HG03521 (cell line): ENCODE measurements around the gene ANKMY1.

Source experiments
- ATAC-seq: cut with Tn5 transposase; IDR thresholded peaks from one replicate; pipeline ENCODE4 v1.9.1; 2021; ENCODE audit warnings: mild to moderate bottlenecking, moderate library complexity; ENCODE audit not compliant: unreplicated experiment

Gene ANKMY1

DNA sequence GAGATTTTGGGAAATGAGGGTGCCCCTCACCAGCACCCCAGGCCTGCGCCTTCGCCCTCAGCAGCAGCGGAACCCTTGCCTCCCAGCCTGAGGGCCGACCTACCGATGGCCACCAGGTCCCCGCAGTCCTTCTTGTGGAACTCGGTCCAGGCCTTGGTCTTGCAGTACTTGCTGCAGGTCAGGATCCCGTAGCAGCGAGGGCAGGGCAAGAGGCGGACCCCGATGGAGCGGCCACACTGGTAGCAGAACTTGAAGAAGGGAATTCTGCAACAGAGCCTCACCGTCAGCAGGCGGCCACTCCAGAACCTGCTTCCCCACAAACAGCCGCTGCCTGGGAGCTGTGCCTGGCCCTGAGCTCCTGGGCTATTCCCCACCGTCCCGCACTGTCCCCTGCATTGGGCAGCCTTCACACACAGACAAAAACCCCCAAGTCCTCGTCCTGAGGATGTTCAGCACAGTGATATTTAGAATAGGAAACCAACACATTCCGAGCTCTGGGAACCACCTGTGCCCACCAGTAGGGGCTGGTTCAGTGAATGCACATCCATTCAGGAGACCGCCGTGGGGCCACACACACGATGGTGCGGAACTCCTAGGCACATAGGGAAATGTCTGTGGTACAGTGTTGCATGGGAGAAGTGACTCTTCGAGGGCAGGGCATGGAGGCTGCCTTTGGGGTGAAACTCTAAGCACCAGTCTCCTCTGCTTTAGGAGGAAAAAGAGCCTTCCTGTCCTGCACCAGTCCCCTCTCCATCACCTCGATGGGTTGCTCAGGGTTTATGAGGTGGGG, 76.8 kb downstream of the ANKMY1 start:
- ATAC-seq = no peak

DNA sequence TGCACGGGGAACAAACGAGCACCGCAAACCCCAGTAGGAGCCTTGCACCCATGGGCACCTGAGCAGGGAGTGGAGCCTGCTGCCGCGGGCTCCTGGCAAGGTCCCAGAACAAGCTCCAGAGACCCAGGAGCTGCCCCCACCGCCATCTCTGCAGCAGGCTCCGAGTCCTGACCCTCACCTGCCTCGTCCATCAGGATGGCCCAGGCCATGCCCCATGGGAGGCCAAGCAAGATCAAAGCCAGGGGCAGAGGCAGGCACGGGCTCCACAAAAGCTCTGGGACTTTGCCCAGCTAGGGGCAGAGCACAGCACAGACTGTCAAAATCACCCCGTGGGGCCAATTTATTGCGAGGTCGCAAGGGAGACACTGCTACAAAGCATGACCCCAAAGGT, 78.7 kb downstream of the ANKMY1 start:
- ATAC-seq = no peak

DNA sequence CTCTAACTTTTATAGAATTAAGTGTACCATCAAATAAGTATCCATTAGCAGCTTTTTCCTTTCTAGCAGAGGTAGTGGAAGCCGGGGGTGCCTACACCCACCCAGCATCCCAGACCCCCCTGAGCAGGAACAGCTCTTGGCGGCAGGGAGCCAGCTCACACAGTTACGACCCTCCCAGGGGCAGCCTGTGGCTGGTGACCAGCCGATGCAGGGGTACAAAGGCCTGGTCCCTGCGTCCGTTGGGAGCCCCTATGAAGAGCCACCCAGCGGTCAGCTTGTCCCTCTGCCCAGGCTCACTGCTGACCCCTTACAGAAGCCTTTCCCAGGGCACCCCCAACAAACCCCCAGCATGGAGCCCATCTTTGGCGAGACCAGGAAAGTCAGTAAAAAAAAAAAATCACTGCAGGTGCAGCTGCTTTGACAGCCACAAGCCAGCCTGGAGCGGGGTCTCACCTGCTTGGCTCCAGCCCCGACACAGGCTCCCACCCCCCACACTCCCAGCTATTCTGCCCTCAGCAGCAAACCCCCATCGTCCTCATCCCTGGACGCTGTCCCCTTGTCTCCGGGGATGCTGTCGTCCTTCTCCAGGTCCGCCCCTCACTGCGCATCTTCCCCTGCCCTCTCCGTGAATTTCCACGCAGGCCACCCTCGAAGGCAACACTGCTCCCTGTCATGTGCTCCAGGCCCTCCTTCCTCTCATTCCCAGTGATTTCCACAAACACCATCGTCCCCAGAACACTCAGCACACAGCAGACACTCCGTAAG, 79.3 kb downstream of the ANKMY1 start:
- no peak for ATAC-seq

DNA sequence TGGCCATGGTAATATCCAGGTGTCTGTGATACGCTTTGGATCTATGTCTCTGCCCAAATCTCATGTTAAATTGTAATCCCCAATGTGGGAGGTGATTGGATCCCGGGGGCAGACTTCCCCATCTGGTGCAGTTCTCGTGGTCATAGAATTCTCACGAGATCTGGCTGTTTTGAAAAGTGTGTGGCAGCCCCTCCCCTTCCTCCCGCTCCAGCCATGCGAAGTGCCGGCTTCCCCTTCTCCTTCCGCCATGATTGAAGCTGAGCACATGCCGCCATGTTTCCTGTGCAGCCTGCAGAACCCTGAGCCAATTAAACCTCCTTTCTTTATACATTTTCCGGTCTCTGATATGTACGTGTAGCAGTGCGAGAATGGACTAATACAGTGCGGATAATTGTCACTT, 79.9 kb downstream of the ANKMY1 start:
- no peak for ATAC-seq

DNA sequence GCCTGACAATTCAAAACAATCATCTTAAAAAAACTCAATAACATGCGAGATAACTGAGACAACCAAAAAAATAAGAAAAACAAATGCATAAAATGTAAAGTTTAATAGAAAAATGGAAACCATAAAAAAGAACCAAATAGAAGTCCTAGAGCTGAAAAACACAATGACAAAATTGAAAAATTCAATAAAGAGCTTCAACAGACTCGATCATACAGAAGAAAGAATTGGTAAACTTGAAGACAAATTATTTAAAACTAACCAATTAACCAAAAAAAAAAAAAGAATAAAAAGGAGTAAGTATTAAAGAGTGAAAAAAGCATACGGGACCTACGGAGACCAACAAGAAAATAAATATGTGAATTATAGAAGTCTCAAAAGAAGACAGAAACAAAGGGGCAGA, 84.6 kb downstream of the ANKMY1 start:
- no peak for ATAC-seq

DNA sequence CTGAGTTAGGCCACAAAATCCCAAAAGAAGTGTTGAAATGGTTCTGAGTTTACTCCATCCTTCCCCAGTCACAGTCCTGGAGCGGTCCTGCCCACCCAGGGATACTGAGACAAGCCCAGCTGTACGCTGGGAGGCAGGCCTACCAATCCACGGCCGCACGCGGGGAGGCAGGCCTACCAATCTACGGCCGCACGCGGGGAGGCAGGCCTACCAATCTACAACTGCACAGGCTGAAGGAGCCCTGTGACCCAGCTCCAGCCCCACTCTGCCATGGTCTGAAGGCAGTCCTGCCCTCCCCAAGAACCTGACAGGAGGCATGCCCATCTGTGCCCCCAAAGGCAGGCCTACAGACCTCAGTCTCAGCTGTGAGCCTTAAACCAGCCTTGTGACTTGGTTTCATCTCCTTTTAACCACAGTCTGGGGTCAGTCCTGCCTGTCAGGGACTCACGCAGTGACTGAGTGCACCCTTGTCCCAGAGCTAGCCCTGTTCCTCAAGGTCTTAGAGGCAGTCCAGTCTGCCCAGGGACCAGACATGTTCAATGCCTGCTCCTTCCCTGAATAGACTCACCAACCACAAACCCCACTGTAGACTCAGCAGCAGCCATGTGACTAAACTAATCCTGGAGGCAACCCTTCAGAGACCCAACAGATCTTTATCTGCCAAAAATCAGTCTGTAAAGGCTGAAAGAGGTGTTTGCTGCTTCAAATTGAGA, 85.6 kb downstream of the ANKMY1 start:
- ATAC-seq = no peak

DNA sequence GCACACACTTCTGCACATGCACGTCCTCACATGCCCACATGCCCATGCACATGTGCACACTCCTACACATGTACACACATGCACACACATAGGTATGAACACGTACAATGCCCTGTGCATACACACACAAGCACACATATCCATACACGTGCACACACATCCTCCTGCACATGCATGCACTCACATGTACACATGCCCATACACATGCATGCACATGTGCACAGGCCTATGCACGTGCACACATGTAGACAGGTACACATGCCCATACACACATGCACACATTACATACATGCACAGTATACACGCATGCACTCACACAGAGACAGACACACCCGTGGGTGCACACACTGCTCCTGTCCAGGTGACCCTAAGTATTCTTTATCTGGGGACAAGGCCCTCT, 88.0 kb downstream of the ANKMY1 start:
- ATAC-seq = no peak

DNA sequence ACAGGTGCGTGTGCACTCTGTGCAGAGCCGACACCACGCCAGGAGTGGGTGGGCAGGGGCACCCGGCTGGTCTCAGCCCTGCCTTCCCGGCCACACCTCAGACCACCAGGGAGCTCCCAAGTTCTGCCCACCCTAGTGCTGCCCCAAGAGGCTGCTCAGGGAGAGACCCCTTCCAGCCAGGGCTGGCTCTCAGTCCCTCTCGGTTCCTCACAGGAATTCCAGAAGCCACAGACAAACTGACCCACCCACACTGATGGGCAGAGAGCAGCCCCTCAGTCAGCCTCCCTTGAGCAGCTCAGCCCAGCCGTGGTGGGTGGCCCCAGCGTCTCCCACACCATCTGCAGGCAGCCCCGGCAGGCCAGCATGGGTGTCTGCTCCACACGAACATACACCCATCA, 88.5 kb downstream of the ANKMY1 start:
- no peak for ATAC-seq

DNA sequence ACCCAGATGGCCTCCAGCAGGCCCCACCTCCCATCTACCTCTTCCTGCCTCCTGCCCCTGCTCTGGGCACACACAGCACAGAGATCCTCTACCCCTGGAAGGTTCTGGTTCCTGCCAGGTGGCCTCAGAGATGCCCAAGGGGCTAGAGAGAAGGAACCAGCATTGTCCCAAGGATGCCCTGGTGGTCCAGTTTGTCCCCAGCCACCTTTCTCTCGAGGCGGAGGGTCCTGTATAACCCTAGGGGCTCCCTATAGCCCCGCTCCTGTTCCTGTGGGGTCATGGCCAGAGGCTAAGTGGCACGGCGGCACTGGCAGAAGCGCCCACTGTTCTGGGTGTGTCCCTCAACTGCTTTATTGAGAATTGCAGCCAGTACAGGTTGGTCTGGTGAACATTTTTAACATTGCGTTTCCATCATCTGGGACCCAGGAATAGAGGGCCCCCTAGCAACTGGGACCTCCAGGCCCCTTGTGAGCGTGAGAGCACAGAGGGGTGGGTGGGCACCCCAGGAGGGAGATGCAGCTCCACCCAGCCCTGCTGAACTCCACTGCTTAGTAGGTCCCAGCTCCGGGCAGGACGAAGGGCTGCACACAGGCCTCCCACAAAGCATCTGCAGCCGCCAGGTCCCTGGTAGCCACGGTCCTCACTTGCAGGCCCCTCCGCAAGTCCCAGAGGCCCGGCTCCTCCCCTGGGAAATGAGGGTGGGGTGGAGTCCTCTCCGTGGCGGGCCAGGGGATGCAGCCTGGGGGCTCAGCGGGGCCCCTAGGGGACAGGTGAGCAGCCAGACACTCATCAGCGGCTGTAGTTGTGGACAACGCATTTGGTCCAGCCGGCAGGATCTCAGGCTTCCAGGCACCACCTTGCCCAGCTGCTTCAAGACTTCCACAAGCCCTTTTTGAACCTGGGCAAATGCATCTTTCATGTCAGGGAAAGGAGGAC, 89.2 kb downstream of the ANKMY1 start:
- ATAC-seq = no peak

DNA sequence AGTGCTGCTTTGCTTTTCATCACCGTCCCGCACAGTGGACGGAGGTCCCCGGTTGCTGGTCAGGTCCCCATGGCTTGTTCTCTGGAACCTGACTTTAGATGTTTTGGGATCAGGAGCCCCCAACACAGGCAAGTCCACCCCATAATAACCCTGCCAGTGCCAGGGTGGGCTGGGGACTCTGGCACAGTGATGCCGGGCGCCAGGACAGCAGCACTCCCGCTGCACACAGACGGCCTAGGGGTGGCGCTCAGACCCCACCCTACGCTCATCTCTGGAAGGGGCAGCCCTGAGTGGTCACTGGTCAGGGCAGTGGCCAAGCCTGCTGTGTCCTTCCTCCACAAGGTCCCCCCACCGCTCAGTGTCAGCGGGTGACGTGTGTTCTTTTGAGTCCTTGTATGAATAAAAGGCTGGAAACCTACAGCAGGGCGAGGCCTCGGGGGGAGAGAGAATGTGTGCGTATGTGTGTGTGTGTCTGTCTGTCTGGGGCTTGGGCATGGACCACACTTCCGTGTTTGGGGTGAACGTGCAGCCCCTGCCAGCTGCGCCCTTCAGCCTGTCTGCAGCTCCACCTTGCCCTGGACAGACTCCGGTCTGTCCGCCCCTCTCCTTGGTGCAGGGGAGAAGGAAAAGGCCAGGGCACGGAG, 90.0 kb downstream of the ANKMY1 start:
- no peak for ATAC-seq

DNA sequence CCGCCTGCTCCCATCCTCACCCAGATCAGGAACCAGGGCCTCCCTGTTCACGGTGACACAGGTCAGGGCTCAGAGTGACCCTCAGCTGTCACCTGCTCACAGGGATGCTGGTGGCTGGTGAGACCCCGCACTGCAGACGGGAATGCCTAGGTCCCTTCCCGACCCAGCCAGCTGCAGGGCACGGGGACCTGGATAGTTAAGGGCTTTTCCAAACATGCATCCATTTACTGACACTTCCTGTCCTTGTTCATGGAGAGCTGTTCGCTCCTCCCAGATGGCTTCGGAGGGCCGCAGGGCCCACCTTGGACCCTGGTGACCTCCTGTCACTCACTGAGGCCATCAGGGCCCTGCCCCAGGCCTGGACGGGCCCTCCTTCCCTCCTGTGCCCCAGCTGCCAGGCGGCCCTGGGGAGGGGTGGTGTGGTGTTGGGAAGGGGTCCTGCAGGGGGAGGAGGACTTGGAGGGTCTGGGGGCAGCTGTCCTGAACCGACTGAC, 90.6 kb downstream of the ANKMY1 start:
- no peak for ATAC-seq

DNA sequence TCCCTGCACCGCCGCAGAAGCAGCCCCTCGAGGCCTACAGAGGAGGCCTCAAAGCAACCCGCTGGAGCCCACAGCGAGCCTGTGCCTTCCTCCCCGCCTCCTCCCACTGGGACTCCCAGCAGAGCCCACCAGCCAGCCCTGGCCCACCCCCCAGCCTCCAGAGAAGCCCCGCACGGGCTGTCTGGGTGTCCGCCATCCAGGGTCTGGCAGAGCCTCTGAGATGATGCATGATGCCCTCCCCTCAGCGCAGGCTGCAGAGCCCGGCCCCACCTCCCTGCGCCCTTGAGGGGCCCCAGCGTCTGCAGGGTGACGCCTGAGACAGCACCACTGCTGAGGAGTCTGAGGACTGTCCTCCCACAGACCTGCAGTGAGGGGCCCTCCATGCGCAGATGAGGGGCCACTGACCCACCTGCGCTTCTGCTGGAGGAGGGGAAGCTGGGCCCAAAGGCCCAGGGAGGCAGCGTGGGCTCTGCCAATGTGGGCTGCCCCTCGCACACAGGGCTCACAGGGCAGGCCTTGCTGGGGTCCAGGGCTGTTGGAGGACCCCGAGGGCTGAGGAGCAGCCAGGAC, 91.1 kb downstream of the ANKMY1 start:
- ATAC-seq = no peak

DNA sequence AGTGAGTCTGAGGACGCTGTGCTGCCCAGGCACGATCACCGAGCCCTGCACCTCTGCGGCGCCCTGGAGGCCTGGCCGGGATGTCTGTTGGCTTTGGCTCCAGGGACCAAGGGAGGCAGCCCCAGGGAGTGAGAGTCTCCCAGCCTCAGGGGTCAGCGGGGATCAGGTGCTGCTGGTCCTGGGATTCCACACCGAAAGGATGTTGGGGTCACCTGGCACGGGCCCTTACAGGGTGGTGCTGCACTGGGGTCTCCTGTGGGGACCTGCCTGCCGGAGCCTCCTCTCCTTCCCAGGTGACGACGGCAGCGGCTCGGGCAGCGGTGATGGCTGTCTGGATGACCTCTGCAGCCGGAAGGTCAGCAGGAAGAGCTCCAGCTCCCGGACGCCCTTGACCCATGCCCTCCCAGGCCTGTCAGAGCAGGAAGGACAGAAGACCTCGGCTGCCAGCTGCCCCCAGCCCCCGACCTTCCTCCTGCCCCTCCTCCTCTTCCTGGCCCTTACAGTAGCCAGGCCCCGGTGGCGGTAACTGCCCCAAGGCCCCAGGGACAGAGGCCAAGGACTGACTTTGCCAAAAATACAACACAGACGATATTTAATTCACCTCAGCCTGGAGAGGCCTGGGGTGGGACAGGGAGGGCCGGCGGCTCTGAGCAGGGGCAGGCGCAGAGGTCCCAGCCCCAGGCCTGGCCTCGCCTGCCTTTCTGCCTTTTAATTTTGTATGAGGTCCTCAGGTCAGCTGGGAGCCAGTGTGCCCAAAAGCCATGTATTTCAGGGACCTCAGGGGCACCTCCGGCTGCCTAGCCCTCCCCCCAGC, 91.8 kb downstream of the ANKMY1 start:
- no peak for ATAC-seq

DNA sequence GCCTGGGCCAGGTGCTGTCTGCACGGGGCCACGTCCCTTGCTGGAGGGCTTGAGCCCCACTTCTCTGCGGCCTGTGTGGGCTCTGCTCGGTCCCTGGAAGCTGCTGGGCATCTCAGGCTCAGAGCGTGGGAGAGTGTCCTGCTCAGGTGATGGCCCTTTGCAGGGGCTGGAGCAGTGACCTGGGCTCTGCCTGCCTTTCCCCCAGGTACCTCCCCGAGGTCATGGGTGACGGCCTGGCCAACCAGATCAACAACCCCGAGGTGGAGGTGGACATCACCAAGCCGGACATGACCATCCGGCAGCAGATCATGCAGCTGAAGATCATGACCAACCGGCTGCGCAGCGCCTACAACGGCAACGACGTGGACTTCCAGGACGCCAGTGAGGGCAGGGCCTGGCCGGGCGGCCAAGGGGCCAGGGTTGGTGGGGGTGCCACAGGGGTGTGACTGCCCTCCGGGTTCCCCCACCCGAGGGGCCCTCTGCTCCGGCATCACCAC, 92.5 kb downstream of the ANKMY1 start:
- ATAC-seq = no peak

DNA sequence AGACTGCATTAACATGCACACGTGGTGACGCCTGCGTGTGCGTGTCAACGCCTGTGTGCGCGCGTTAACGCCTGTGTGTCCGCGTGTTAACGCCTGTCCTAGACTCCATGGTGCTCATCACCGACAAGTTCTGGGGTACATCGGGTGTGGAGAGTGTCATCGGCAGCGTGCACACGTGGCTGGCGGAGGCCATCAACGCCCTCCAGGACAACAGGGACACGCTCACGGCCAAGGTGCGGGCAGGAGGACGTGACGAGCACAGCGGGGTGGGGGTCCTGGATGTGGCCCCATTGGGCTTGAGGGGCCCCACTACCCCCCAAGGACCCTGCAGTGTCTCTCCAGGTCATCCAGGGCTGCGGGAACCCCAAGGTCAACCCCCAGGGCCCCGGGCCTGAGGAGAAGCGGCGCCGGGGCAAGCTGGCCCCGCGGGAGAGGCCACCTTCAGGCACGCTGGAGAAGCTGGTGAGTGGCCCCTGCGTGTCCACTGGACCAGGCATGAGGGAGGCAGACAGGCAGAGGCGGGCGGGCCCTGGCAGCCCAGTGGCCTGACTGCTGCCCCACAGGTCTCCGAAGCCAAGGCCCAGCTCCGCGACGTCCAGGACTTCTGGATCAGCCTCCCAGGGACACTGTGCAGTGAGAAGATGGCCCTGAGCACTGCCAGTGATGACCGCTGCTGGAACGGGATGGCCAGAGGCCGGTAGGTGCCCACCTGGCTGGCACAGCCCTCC, 93.1 kb downstream of the ANKMY1 start:
- no peak for ATAC-seq

DNA sequence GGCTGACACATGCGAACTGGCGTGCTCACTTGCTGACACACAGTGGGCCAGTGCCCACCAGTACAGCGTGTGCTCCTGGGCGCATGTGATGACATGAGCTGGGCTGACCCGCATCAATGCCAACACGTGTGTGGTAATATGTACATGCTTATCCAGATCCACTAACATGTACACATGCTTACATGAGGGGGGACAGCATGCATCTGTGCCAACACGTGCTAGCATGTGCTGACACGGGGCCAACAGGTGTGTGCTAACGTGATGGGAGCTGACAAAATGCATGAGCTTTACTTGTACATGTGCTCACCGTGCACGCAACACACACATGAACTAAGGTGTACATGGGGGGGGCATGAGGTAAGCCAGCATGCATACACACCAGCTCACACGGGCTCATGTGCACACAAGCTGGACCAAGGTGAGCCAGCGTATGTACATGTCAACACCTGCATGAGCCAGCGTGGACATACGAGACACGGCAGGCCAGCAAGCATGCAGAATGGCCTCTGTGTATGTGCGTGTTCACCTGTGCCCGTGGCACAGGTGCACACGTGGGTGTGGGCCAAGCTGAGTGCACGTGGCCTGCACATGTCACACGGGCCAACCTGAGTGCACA, 93.8 kb downstream of the ANKMY1 start:
- no peak for ATAC-seq

DNA sequence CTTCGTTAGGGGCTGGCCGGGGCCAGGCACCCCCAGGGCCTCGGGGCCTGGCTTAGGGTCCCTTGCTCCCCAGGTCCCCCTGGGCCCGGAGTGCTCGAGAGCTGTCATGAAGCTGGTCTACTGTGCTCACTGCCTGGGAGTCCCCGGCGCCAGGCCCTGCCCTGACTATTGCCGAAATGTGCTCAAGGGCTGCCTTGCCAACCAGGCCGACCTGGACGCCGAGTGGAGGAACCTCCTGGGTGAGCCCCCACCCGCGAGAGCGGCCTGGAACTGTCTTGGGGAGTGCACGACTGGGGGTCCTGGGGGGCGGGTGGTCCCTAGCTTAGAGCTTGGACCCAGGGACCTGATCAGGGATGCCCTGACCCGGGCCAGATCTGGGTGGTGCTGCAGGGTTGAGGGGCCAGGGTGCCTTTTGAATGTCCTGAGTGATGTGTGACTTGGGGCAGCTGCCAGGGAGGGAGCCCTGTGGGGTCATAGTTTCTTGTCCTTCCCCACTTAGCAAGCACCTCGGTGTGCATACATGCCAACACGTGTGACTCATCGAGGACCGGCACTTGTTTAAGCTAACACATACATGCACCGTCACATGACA, 94.4 kb downstream of the ANKMY1 start:
- no peak for ATAC-seq
